ENCODE measurements around the gene LPCAT2. TPM values are rescaled to one million over a fixed set of nuclear protein-coding genes. Genes with fewer than 3 reads are reported as not detected.

The LPCAT2 gene, protein sequence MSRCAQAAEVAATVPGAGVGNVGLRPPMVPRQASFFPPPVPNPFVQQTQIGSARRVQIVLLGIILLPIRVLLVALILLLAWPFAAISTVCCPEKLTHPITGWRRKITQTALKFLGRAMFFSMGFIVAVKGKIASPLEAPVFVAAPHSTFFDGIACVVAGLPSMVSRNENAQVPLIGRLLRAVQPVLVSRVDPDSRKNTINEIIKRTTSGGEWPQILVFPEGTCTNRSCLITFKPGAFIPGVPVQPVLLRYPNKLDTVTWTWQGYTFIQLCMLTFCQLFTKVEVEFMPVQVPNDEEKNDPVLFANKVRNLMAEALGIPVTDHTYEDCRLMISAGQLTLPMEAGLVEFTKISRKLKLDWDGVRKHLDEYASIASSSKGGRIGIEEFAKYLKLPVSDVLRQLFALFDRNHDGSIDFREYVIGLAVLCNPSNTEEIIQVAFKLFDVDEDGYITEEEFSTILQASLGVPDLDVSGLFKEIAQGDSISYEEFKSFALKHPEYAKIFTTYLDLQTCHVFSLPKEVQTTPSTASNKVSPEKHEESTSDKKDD
- polyA plus RNA-seq (2014; cell fraction: cytosol; rRNA removed), result not detected in 2 replicates
- 1.9 TPM in 1 of 2 replicates, not detected in the other for polyA plus RNA-seq (2014; cell fraction: nucleus; rRNA removed)

DNA sequence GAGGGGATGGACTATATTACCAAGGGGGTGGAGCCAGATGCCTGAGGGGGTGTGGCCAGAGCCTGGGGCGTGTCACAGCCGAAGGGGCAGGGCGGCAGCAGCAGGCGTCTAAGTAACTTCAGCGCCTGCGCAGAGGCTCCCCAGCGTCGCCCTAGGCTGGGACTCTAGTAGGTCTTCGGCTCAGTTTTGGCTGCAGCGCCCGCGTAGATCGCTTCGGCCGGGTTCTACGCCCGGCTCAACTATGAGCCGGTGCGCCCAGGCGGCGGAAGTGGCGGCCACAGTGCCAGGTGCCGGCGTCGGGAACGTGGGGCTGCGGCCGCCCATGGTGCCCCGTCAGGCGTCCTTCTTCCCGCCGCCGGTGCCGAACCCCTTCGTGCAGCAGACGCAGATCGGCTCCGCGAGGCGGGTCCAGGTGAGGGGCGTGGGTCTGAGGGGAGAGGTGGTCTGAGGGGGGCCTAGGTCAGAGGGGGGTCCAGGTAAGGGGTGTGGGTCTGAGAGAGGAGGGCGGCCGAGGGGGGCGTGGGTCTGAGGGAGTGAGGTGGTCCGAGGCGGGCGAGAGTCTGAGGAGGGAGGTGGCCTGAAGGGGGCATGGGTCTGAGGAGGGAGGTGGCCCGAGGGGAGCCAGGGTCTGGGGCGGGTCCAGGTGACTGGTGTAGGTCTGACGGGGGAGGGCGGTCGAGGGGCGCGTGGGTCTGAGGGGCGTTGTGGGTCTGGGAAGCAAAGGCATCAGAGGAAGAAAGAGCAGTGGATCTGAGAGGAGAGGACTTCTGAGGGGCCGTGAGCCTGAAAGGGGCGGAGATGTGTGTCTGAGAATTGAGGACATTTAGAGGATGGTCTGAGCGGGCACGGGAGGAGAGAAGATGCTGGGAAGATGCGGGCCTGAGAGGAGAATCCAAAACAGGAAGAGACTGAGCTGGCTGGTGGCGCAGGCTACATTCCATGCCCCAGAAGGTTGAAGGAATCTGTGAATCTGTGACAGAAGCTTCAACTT lies at the start of gene LPCAT2:
TSS of gene LPCAT2 (plus strand) at position 132 of the 991 bp plus-strand sequence. CDS start at position 242, 110 bp downstream.
- no peak for DNase-seq (ENCODE audit: low spot score)

DNA sequence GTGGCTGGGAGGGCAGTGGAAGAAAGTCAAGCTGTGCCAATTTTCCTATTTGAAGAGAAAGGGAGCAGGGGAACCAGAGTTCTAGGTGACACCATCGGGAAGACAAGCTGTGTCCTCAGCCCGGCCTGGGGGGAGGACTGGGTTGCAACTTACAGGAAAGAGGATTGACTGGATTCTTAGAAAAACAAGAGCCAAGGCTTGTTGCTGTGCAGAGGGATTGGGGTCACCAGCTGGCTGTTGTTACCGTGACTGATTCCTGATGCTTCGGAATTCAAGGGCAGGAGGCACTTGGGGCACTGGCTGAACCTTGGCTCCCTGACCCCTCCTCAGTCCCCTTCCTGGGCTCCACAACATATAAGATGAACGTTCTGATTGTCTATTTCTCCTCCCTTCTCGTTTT lies 46.6 kb upstream of the LPCAT2 start:
- no peak for DNase-seq (ENCODE audit: low spot score)

DNA sequence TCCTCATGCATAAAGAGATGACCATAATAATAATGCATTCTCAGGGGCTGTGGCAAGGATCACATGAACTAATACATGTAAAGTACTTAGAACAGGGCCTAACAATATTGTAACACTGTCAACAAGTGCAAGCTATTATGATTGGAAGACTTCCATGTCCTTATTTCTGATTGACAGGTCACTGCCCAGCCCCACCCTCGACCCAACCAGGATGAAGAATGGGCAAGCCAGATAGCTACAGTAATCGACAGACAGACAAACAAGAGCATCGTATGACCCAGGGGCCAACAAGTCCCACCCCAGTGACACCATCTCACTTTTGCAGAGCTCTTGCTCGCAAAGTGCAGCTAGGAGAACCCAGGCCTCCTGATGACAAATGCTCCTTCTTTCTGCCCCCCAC lies 44.5 kb upstream of the LPCAT2 start:
- no peak for DNase-seq (ENCODE audit: low spot score)

DNA sequence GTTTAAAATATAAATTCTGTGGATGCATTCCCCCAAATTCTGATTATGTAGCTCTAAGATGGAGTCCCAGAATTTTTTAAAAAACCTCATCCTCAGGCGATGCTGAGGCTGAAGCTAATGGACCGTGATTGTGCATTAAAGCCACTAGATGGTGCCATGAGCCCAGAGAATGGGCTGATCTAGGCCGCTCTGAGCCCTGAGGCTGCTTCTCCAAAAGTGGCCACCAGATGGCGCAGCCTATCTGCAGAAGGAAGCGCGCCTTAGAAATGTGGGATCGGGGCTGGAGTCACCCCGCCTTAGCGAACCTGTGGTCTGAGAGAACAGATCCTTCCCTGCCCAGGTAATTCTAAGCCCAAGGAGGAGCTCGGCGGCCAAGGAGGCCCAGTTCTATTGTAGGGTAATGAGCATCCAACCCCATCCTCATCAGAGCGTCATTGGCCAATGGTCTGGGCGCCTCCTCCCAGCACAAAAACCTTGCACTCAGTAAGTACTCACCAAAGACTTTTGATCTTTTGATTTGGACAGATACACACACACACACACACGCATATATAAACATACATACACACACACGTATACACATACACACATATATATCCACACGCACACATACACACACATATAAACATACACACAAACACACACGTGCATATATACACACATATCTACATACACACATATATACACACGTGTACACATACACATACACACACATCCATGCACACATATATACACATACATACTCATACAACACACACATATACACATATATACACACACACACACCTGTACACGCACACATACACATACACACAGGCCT lies 43.6 kb upstream of the LPCAT2 start:
- peak; percentile 84 for DNase-seq (ENCODE audit: low spot score)

DNA sequence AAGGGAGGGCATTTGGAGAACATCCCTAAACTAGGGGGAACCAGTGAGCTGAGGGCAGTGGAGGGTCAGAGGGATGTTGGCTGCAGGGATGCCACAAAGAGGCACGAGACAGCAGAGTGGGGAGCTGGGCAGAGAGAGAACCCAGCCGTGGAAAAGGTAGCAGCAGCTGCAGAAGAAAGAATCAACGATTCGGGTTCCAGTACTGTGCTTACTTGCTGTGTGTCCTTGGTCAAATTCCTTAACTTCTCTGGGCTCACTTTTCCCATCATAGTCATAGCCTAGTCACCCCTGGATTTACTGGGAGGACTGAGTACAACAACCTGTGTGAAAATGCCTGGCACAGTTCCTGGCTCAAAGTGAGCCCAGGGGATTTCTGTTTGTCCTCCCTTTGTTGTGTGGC lies 42.7 kb upstream of the LPCAT2 start:
- no peak for DNase-seq (ENCODE audit: low spot score)

DNA sequence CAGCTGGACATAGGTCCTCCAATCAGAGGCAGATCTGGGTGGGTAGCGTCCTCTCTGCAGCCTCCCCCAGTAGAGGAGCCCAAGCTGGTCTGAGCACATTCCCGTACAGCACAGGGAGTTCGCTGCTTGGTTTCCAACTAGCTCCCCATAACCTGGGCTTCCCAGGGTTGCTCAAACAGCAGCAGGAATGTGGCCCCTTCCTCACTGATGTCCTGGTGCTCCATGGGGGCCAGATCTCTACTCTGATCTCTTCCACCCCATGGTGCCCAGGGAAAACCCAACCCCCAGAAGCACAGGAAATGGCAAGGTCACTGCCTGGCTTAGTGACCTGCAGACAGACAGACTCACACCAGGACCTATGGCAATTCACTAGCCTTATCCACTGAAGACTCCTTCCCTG lies 41.0 kb upstream of the LPCAT2 start:
- DNase-seq (ENCODE audit: low spot score), result no peak

DNA sequence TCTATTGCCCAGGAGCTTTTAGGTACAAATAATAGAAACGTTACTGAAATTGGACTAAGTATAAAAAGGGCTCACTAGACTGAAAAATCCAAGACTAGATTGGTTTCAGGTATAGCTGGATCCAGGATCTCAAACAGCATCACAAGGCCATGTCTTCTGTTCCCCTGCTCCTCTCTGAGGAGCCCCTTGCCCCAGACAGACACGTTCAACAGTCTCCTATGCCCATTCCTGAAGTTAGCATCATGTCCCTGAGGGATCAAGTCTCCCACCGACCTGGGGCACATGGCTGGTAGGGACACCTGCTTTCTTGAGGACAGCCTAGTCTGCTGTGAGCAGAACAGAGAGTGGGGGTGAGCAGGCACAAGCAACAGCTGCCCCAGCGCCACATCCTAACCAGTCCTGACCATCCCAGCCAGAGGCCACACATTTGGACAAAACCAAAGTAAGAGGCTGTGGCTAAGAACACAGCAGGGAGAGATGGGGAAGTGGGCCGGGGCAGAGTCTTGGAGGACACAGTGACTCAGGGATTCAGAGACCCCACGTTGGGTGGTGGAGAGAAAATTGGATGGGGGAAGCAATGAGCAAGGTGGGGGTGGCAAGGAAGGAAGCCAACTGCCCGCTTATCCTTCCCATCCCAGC lies 40.4 kb upstream of the LPCAT2 start:
- DNase-seq (ENCODE audit: low spot score), result no peak

DNA sequence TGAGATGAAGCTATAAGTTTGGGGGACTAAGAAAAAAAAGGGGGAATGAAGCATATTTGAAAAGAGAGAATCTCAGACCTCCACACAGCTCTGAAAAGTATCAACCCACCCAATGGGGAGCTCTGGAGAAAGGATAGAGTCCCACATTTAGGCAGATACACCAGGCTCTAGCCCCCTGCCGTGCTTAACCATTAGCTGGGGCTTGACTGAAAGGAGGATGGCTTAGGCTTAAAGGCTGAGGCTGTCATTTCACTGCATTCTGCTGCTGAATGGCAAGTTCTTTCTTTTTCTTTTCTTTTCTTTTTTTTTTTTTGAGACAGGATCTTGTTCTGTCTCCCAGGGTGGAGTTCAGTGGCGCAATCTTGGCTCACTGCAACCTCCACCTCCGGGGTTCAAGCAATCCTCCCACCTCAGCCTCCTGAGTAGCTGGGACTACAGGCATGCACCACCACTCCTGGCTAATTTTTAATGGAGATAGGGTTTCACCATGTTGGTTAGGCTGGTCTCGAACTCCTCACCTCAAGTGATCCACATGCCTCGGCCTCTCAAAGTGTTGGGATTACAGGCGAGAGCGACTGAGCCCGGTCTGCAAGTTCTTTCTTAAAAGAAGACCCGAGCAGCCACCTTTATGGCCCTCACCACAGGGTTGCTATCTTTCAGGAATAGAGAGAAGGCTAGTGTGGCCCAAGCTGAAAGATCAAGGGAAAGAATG lies 38.9 kb upstream of the LPCAT2 start:
- no peak for DNase-seq (ENCODE audit: low spot score)

DNA sequence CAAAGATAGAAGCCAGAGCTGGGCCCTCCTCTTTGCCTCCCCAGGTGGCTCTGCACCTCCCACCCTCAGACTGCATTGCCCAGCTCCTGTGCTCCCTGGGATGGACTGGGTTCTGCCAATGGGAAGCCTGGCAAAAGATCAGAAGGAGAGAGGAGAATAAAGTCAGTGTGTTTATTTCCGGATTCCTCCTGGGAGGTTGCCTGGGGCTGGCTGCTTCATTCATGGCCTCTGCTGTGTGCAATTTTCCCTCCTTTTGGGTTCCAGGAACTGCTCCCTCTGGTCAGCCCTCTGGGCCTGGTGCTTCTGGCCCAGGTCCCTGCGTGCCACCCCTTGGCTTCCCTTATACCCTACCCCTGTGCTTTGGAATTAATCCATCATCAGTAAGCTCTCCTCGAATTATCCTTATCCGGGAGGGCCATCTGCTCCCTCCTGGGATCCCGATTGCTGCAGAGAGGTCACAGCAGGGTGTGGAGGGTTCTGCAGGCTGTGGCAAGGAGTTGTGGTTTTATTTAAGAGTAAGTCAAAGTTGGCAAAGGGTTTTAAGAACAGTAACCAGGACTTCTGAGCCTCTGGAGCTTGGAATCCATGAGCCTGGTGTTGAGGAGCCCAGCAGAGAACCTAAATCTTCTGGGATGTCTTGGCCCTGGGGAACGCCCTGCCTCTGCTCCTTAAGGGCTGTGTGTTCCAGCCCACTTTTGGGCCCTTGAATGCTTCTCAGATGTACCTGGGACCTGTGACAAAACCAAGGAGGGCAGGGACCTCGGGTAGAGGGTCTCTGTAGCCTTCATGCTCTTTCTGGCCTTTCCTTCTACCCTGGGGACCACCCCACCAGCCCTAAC lies 38.1 kb upstream of the LPCAT2 start:
- no peak for DNase-seq (ENCODE audit: low spot score)

DNA sequence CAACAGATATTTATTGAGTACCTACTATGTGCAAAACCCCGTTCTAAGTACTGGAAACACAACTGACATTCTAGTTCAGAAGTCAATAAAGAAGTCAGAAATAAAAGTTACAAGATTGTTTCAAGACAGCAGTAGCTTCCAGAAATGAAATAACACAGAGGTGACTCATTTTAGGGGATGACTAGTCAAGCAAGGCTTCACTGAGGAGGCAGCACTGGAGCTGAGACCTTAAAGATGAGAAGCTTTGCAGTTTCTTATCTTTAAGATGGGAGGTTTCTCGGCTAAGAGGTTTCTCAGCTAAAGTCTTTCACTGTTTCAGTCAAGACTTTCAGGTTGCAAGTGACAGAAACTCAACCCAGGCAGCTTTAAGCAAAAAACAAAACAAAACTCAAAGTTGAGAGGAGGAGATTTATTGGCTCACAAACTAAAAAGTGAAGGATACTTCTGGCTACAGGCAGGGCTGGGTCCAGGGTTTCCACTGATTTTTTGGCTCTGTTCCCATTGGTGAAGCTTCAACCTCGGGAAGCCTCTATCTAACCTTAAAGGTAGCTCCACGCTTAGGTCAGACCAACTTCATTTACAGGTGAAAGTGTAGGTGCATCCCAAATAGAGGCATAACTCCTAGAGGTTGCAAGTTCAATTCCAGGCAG lies 37.3 kb upstream of the LPCAT2 start:
- DNase-seq (ENCODE audit: low spot score), result no peak

DNA sequence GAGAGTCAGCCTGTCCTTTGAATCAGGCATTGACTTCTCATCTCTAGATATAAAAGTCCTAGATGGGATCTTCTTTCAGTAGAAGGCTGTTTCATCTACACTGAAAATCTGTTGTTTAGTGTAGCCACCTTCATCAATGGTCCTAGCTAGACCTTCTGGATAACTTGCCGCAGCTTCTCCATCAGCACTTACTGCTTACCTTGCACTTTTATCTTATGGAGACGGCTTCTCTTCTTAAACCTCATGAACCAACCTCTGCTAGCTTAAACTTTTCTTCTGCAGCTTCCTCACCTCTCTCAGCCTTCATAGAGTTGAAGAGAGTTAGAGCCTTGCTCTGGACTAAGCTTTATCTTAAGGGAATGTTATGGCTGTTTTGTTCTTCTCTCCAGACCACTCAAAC lies 35.3 kb upstream of the LPCAT2 start:
- no peak for DNase-seq (ENCODE audit: low spot score)

DNA sequence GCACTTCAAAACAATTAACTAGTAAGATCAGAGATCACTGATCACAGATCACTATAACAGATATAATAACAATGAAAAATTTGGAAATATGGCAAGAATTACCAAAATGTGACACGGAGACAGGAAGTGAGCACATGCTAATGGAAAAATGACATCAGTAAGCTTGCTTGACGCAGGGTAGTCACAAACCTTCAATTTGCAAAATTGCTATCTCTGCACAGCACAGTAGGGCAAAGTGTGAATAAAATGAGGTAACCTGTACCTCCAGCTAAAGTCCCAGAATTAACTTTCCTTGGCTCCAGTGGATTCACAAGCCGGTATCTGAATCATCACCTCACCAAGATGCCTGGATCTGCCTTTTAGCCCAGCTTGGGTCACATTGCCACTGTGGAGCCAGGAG lies 34.1 kb upstream of the LPCAT2 start:
- no peak for DNase-seq (ENCODE audit: low spot score)

DNA sequence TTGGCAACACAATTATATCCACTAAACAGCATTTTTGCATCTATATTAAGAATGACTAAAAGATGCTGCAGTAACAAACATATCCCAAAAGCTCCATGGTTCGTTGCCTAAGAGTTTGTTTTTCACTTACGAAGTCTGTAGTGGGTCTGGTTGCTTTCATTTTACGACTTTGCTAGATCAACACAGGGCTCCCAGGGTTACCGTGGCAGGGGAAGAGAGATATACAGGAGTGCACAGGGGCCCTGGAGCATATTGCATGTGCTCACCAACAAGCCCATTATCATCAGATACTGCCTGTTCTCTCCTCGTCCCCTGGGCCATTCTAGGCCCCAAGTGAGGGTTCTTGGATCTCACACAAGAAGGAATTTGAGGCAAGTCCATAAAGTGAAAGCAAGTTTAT lies 33.0 kb upstream of the LPCAT2 start:
- no peak for DNase-seq (ENCODE audit: low spot score)

DNA sequence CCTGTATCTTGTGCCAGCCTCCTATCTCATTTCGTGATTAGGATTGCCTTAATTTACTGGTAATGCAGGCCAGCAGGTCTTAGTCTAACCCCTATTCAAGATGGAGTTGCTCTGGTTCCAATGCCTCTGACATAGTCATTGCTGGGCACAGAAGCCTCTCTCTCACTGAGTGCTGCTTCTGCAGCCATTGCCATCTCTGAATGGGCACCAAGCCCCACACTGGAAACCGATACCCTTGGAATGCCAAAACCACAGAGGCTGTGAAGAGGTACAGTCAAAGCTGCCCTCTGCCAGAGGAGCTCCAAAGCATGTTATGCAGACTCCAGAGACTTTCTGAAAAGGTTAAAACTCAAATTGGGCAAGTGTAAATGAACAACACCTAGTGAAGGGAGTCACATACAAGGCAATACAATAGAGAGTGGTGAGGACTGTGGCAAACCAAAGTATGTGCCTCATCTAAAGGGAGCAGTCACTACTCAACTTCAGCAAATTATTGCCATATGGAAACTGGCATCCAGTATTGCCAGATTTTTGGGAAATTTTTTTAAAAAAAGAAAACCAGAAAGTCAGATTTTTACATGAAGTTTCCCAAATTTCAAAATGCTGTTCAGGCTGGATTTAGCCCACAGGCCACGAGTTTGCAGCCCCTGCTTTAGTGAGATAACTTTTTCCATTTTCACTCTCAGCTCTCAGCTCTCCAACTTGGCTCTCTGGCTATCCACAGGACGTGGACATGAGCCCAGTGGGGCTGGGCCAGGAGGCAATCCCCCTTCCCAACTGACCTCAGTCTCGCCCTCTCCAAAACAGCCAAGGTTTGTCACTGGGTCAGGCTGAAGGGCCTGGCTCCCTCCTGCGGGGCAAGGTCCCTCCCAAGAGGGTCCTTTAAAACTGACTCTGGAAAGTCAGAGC lies 32.0 kb upstream of the LPCAT2 start:
- no peak for DNase-seq (ENCODE audit: low spot score)

DNA sequence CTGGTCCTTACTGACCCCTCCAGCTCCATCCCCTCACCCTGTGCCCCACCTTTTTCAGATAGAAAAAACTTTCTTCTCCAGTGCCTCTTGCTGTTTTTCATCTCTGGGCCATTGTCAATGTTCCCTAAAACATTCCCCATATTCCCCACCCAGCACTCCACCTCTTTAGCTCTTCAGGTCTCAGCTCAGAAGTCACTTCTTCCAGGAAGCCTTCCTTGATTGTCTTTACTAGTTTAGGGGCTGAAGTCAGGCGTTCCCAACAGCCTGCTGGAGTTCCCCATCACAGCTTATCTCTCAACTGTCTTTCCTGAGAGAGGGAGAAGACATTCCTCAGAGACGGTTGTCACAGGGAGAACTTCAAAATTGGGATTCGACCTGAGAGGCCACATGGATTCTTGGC lies 31.1 kb upstream of the LPCAT2 start:
- DNase-seq (ENCODE audit: low spot score), result no peak

DNA sequence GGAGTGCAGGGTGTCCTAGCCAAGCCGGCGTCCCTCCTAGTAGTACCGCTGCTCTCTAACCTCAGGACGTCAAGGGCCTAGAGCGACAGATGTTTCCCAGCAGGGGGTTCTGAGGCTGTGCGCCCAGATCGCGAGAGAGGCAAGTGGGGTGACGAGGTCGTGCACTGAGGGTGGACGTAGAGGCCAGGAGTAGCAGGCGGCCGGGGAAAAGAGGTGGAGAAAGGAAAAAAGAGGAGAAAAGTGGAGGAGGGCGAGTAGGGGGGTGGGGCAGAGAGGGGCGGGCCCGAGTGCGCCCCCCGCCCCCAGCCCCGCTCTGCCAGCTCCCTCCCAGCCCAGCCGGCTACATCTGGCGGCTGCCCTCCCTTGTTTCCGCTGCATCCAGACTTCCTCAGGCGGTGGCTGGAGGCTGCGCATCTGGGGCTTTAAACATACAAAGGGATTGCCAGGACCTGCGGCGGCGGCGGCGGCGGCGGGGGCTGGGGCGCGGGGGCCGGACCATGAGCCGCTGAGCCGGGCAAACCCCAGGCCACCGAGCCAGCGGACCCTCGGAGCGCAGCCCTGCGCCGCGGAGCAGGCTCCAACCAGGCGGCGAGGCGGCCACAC lies 29.9 kb upstream of the LPCAT2 start, which contains the start of gene MMP2:
TSS of gene MMP2 (plus strand) at position 372 of the 603 bp plus-strand sequence. CDS start 282 bp downstream, outside the sequence.
- peak; percentile 67 for DNase-seq (ENCODE audit: low spot score)
